Activated T-helper 1 cell treated with Interleukin-2 at 50 U/mL for 16 hours (primary cell): ENCODE data around the gene BICDL1.
A peak's percentile ranks its signal among the peaks of the same experiment; 100 is the strongest.
"Not testable (repeated sequence)": the region's sequence is repeated elsewhere in the genome, so short reads cannot be mapped to it uniquely, and the experiment has no call there.

Experiments used
- DNase-seq: peaks from one replicate; pipeline ENCODE4 v3.0.0-alpha.2; 2020; ENCODE audit warnings: low read depth

The BICDL1 gene

GRCh38 chr12:120000556-120000955 lies 11.5 kb downstream of the BICDL1 start:
- no peak for DNase-seq

- DNase-seq = no peak
Observed at GRCh38 chr12:120006258-120006975, 17.4 kb downstream of the BICDL1 start.

GRCh38 chr12:120007272-120007671 lies 18.2 kb downstream of the BICDL1 start:
- peak; percentile 61 for DNase-seq

GRCh38 chr12:120010661-120011230 lies 21.7 kb downstream of the BICDL1 start:
- DNase-seq = no peak

- peak; percentile 48 for DNase-seq
Observed at GRCh38 chr12:120012067-120012621, 23.1 kb downstream of the BICDL1 start.

- no peak for DNase-seq
Observed at GRCh38 chr12:120013659-120014380, 24.8 kb downstream of the BICDL1 start.

GRCh38 chr12:120014381-120014735 lies 25.3 kb downstream of the BICDL1 start:
- not testable (repeated sequence) for DNase-seq

- DNase-seq = no peak
Observed at GRCh38 chr12:120015313-120015712, 26.3 kb downstream of the BICDL1 start.

- DNase-seq = not testable (repeated sequence)
Observed at GRCh38 chr12:120016199-120016598, 27.2 kb downstream of the BICDL1 start.

- DNase-seq = no peak
Observed at GRCh38 chr12:120019197-120019596, 30.2 kb downstream of the BICDL1 start.

GRCh38 chr12:120019938-120020337 lies 30.9 kb downstream of the BICDL1 start:
- no peak for DNase-seq

GRCh38 chr12:120024193-120024592 lies 35.2 kb downstream of the BICDL1 start:
- DNase-seq = no peak

- no peak for DNase-seq
Observed at GRCh38 chr12:120025640-120026039, 36.6 kb downstream of the BICDL1 start.

GRCh38 chr12:120032242-120032641 lies 43.2 kb downstream of the BICDL1 start:
- no peak for DNase-seq

GRCh38 chr12:120037851-120038250 lies 48.8 kb downstream of the BICDL1 start:
- DNase-seq = no peak

- DNase-seq = no peak
Observed at GRCh38 chr12:120039711-120040110, 50.7 kb downstream of the BICDL1 start.

- DNase-seq = peak; percentile 7
Observed at GRCh38 chr12:120041386-120042231, 52.6 kb downstream of the BICDL1 start.

- not testable (repeated sequence) for DNase-seq
Observed at GRCh38 chr12:120045367-120045766, 56.3 kb downstream of the BICDL1 start.

- DNase-seq = no peak
Observed at GRCh38 chr12:120047072-120047471, 58.0 kb downstream of the BICDL1 start.

- no peak for DNase-seq
Observed at GRCh38 chr12:120048263-120048662, 59.2 kb downstream of the BICDL1 start.

GRCh38 chr12:120049426-120049825 lies 60.4 kb downstream of the BICDL1 start:
- DNase-seq = no peak

- no peak for DNase-seq
Observed at GRCh38 chr12:120051535-120051934, 62.5 kb downstream of the BICDL1 start.
